ENCODE measurements around the gene HOXB7.

The HOXB7 gene

DNA sequence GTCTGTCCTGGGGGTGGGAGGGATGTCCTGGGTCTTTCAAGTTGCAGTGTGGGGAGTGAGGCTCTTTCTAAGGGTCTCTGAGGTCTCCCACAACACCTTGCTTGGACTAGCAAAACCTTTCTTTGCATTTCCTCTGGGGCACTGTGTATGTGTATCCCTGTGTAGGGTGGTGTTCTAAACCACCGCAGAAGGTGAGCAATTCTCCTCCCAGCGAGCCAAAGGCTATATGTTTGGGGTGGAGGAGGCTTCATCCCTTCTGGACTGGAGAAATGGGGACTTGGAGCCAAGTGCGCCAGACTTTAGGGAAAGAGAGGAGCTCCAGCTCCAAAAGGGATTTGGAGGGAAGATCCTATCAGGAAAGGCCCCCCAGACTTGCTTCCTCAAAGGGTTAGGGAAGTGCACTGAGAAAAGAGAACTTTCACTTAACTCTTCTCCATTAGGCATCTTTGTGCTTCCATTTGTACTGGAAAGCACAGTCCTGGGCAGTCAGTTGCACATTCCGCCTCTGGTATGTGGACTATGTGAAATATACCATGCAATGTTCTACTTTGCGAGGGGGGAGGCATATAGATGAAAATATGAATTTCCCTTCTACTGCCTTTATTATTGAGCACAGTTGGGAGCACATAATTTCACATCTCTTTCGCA, 34.2 kb upstream of the HOXB7 start:
- no peaks in the 10 kb centered on the region for H4K20me1 ChIP-seq (ENCODE audit: insufficient read depth, low read length)
- H3K79me2 ChIP-seq (ENCODE audit: low read length), result no peaks in the 10 kb centered on the region
- H3K36me3 ChIP-seq (replicated peaks; ENCODE audit: low read depth, low read length), result no peaks in the 10 kb centered on the region
- no peak overlapping the region for H3K9ac ChIP-seq (ENCODE audit: low read length)
- H3K4me1 ChIP-seq (ENCODE audit: low read length), result no peaks in the 10 kb centered on the region
- TF ChIP-seq, protein P1, sequence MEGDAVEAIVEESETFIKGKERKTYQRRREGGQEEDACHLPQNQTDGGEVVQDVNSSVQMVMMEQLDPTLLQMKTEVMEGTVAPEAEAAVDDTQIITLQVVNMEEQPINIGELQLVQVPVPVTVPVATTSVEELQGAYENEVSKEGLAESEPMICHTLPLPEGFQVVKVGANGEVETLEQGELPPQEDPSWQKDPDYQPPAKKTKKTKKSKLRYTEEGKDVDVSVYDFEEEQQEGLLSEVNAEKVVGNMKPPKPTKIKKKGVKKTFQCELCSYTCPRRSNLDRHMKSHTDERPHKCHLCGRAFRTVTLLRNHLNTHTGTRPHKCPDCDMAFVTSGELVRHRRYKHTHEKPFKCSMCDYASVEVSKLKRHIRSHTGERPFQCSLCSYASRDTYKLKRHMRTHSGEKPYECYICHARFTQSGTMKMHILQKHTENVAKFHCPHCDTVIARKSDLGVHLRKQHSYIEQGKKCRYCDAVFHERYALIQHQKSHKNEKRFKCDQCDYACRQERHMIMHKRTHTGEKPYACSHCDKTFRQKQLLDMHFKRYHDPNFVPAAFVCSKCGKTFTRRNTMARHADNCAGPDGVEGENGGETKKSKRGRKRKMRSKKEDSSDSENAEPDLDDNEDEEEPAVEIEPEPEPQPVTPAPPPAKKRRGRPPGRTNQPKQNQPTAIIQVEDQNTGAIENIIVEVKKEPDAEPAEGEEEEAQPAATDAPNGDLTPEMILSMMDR (IDR thresholded peaks at IDR 0.05; ENCODE audit: low read depth, low read length), result no peak
- TF ChIP-seq EZH2phosphoT487 (IDR thresholded peaks at IDR 0.05; ENCODE audit: low read depth), result no peak
- H3K27ac ChIP-seq (ENCODE audit: low read length), result no peak overlapping the region
- no peak overlapping the region for H3K4me2 ChIP-seq (ENCODE audit: low read length)
- no peak overlapping the region for H2AFZ ChIP-seq (ENCODE audit: low read depth, low read length)
- H3K4me3 ChIP-seq (ENCODE audit: low read length), result no peak overlapping the region
- H3K9me3 ChIP-seq (ENCODE audit: insufficient read depth, low read length), result no peaks in the 10 kb centered on the region
- peaks cover 5% of the 10 kb centered on the region; the same call in 1 of the 2 replicates for H3K27me3 ChIP-seq (ENCODE audit: low read depth, low read length)

DNA sequence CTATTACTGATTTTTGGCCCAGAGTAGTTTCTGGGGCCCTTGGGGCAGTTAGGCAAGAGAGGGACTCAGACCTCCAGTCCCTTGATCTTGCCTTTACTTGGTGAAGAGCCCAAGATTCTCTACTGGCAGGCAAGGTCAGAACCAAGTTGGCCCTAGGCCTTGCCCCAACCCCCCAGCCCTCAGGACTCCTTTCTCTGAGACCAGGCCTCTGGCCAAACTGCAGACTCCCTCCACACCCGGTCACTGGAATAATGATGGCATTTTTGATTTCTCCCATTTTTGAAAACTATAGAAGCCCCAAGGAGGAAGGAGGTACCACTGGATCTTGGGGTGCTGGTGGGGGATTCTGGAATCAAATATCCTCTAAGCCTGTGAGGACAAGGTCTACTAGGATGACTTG, 33.3 kb upstream of the HOXB7 start:
- H3K27ac ChIP-seq (ENCODE audit: low read length), result no peak overlapping the region
- H2AFZ ChIP-seq (ENCODE audit: low read depth, low read length), result no peak overlapping the region
- H3K4me2 ChIP-seq (ENCODE audit: low read length), result no peak overlapping the region
- H3K27me3 ChIP-seq (ENCODE audit: low read depth, low read length), result peaks cover 11% of the 10 kb centered on the region; the same call in 1 of the 2 replicates
- H3K9ac ChIP-seq (ENCODE audit: low read length), result no peak overlapping the region
- no peak for TF ChIP-seq EZH2phosphoT487 (IDR thresholded peaks at IDR 0.05; ENCODE audit: low read depth)
- TF ChIP-seq, protein P1 (IDR thresholded peaks at IDR 0.05; ENCODE audit: low read depth, low read length), result no peak
- no peaks in the 10 kb centered on the region for H3K4me1 ChIP-seq (ENCODE audit: low read length)
- no peaks in the 10 kb centered on the region for H3K79me2 ChIP-seq (ENCODE audit: low read length)
- no peaks in the 10 kb centered on the region for H4K20me1 ChIP-seq (ENCODE audit: insufficient read depth, low read length)
- no peak overlapping the region for H3K4me3 ChIP-seq (ENCODE audit: low read length)
- H3K9me3 ChIP-seq (ENCODE audit: insufficient read depth, low read length), result no peaks in the 10 kb centered on the region
- no peaks in the 10 kb centered on the region for H3K36me3 ChIP-seq (replicated peaks; ENCODE audit: low read depth, low read length)

DNA sequence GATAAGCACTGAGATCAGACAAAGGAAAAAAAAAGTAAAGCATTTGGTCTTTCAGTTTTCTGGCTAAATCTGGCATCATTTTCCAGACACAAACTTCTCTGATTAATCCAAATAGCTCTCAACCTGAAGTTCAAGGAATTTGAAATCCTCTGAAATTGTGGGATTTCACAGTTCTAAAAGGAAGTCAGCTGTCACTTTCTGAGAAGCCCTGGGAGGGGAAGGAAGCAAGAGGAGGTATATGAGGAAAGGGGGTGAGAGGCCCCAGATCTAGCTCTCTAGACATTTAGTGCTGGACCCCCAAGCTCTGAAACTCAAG, 32.8 kb upstream of the HOXB7 start:
- Histone ChIP-seq H2AFZ (ENCODE audit: low read depth, low read length) (no peak overlapping the region), H3K27ac (ENCODE audit: low read length) (no peak overlapping the region), H4K20me1 (ENCODE audit: insufficient read depth, low read length) (no peaks in the 10 kb centered on the region), H3K4me3 (ENCODE audit: low read length) (no peak overlapping the region), H3K79me2 (ENCODE audit: low read length) (no peaks in the 10 kb centered on the region), H3K9ac (ENCODE audit: low read length) (no peak overlapping the region), H3K27me3 (ENCODE audit: low read depth, low read length) (peaks cover 11% of the 10 kb centered on the region; the same call in 1 of the 2 replicates), H3K4me2 (ENCODE audit: low read length) (no peak overlapping the region), H3K4me1 (ENCODE audit: low read length) (no peaks in the 10 kb centered on the region), H3K36me3 (replicated peaks; ENCODE audit: low read depth, low read length) (no peaks in the 10 kb centered on the region), H3K9me3 (ENCODE audit: insufficient read depth, low read length) (no peaks in the 10 kb centered on the region)
- TF ChIP-seq, protein P1 (IDR thresholded peaks at IDR 0.05; ENCODE audit: low read depth, low read length), result no peak

GRCh38 chr17:48642843-48643696, 32.3 kb upstream of the HOXB7 start:
- Histone ChIP-seq H3K27me3 (ENCODE audit: low read depth, low read length) (peaks cover 11% of the 10 kb centered on the region; the same call in 1 of the 2 replicates), H3K79me2 (ENCODE audit: low read length) (no peaks in the 10 kb centered on the region), H3K4me2 (ENCODE audit: low read length) (no peak overlapping the region), H3K27ac (ENCODE audit: low read length) (no peak overlapping the region), H3K9ac (ENCODE audit: low read length) (no peak overlapping the region), H3K4me3 (ENCODE audit: low read length) (no peak overlapping the region), H3K36me3 (replicated peaks; ENCODE audit: low read depth, low read length) (no peaks in the 10 kb centered on the region), H4K20me1 (ENCODE audit: insufficient read depth, low read length) (no peaks in the 10 kb centered on the region), H2AFZ (ENCODE audit: low read depth, low read length) (no peak overlapping the region), H3K4me1 (ENCODE audit: low read length) (no peaks in the 10 kb centered on the region), H3K9me3 (ENCODE audit: insufficient read depth, low read length) (no peaks in the 10 kb centered on the region)
- TF ChIP-seq, protein P1 (IDR thresholded peaks at IDR 0.05; ENCODE audit: low read depth, low read length), result no peak
- no peak for TF ChIP-seq EZH2phosphoT487 (IDR thresholded peaks at IDR 0.05; ENCODE audit: low read depth)

Data from OCI-LY3 (cell line).